ENCODE results near the gene SMARCD3.
A peak's percentile ranks its signal among the peaks of the same experiment; 100 is the strongest.

Gene SMARCD3

GRCh38 chr7:151250181-151251132 lies 2.0 kb upstream of the SMARCD3 start:
- peak overlapping the region; percentile 66 for H3K4me3 ChIP-seq (ENCODE audit: low read depth, low read length)
- DNase-seq (ENCODE audit: low read depth) = no peak

- H3K4me3 ChIP-seq (ENCODE audit: low read depth, low read length) = peak overlapping the region; percentile 80
- no peak for DNase-seq (ENCODE audit: low read depth)
Measured at GRCh38 chr7:151249732-151250072, 1.2 kb upstream of the SMARCD3 start.

- no peak for DNase-seq (ENCODE audit: low read depth)
- peak overlapping the region; percentile 80 for H3K4me3 ChIP-seq (ENCODE audit: low read depth, low read length)
Measured at GRCh38 chr7:151249034-151249731, 689 bp upstream of the SMARCD3 start.

GRCh38 chr7:151247611-151248345 lies 716 bp downstream of the SMARCD3 start:
- H3K4me3 ChIP-seq (ENCODE audit: low read depth, low read length) = peak overlapping the region; percentile 80
- DNase-seq (ENCODE audit: low read depth) = no peak

- DNase-seq (ENCODE audit: low read depth) = peak; percentile 51
- H3K4me3 ChIP-seq (ENCODE audit: low read depth, low read length) = peak overlapping the region; percentile 80
Measured at GRCh38 chr7:151246851-151247580, 1.5 kb downstream of the SMARCD3 start.

- DNase-seq (ENCODE audit: low read depth) = no peak
- H3K4me3 ChIP-seq (ENCODE audit: low read depth, low read length) = peak overlapping the region; percentile 80
Measured at GRCh38 chr7:151246102-151246850, 2.2 kb downstream of the SMARCD3 start.

GRCh38 chr7:151245360-151246101 lies 3.0 kb downstream of the SMARCD3 start:
- peak overlapping the region; percentile 33 for H3K4me3 ChIP-seq (ENCODE audit: low read depth, low read length)
- DNase-seq (ENCODE audit: low read depth) = no peak

- DNase-seq (ENCODE audit: low read depth) = no peak
- peak overlapping the region; percentile 33 for H3K4me3 ChIP-seq (ENCODE audit: low read depth, low read length)
Measured at GRCh38 chr7:151244841-151245346, 3.6 kb downstream of the SMARCD3 start.

GRCh38 chr7:151244196-151244840 lies 4.2 kb downstream of the SMARCD3 start:
- no peak overlapping the region for H3K4me3 ChIP-seq (ENCODE audit: low read depth, low read length)
- DNase-seq (ENCODE audit: low read depth) = no peak

GRCh38 chr7:151243408-151244195 lies 4.9 kb downstream of the SMARCD3 start:
- no peak overlapping the region for H3K4me3 ChIP-seq (ENCODE audit: low read depth, low read length)
- DNase-seq (ENCODE audit: low read depth) = no peak

GRCh38 chr7:151243045-151243349 lies 5.5 kb downstream of the SMARCD3 start:
- DNase-seq (ENCODE audit: low read depth) = no peak
- H3K4me3 ChIP-seq (ENCODE audit: low read depth, low read length) = no peak overlapping the region

GRCh38 chr7:151242159-151243044 lies 6.1 kb downstream of the SMARCD3 start:
- no peak overlapping the region for H3K4me3 ChIP-seq (ENCODE audit: low read depth, low read length)
- no peak for DNase-seq (ENCODE audit: low read depth)

- DNase-seq (ENCODE audit: low read depth) = no peak
Measured at GRCh38 chr7:151241755-151242096, 6.8 kb downstream of the SMARCD3 start.

GRCh38 chr7:151240942-151241754 lies 7.3 kb downstream of the SMARCD3 start:
- no peak for DNase-seq (ENCODE audit: low read depth)
- H3K4me3 ChIP-seq (ENCODE audit: low read depth, low read length) = no peak overlapping the region

More at GRCh38 chr7:151241755-151242096, 6.8 kb downstream of the SMARCD3 start:
- no peak overlapping the region for H3K4me3 ChIP-seq (ENCODE audit: low read depth, low read length)

- no peak for DNase-seq (ENCODE audit: low read depth)
- H3K4me3 ChIP-seq (ENCODE audit: low read depth, low read length) = no peak overlapping the region
Measured at GRCh38 chr7:151240536-151240935, 8.0 kb downstream of the SMARCD3 start.

All from skeletal muscle cell (primary cell).